ENCODE data around the gene DMXL1. TPM values are rescaled to one million over a fixed set of nuclear protein-coding genes. Genes with fewer than 3 reads are reported as not detected.

Gene DMXL1
- total and polyA plus RNA-seq, 7 donors: 6.7 to 106 (median 50.8) TPM

- H3K9me3 ChIP-seq: no peaks in the 10 kb centered on the region
- no peaks in the 10 kb centered on the region for H3K27me3 ChIP-seq
- TF ChIP-seq POLR2AphosphoS5 (IDR thresholded peaks at IDR 0.05) (no peak), CTCF (IDR thresholded peaks at IDR 0.05) (no peak), POLR2A (IDR thresholded peaks at IDR 0.05) (no peak), EP300 (IDR thresholded peaks at IDR 0.05) (no peak)
- H3K27ac ChIP-seq: no peak overlapping the region
- no peaks in the 10 kb centered on the region for H3K4me1 ChIP-seq
- 57 to 88% methylated on average over 3 of the region's 3 CpGs for WGBS, 2 donors
- H3K4me3 ChIP-seq: no peak overlapping the region
- no peak for DNase-seq
- H3K36me3 ChIP-seq: no peaks in the 10 kb centered on the region
- intact Hi-C loops (cut with DNase I): no loop called here
Measured at GRCh38 chr5:119032656-119033055, 38.2 kb upstream of the DMXL1 start.

DNA sequence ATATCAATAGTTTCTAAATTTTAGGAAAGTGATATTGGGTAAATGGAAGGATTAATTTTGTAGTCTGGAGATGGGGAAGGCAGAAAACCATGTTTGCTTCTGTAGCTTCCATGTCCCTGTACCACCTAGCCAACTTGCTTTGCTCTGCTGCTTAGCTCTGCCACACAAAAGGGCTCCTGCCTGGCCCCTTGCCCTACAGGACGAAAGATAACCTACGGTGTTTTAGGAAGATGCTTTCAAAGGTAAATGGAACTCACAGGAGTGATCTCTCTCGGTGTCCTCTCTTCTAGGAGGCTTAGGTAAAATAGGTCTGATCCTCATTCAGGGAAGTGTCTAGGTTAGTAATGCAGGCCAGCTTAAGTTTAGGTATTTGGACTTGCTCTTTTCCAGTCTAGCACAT lies 37.8 kb upstream of the DMXL1 start:
- 94 to 96% methylated on average over 3 of the region's 3 CpGs for WGBS, 2 donors
- no peaks in the 10 kb centered on the region for H3K36me3 ChIP-seq
- H3K4me3 ChIP-seq: no peak overlapping the region
- no peak for TF ChIP-seq EP300 (IDR thresholded peaks at IDR 0.05)
- no peak for TF ChIP-seq POLR2AphosphoS5 (IDR thresholded peaks at IDR 0.05)
- no peak for TF ChIP-seq POLR2A (IDR thresholded peaks at IDR 0.05)
- H3K27ac ChIP-seq: no peak overlapping the region
- H3K27me3 ChIP-seq: no peaks in the 10 kb centered on the region
- no peaks in the 10 kb centered on the region for H3K9me3 ChIP-seq
- H3K4me1 ChIP-seq: no peaks in the 10 kb centered on the region
- DNase-seq: no peak
- intact Hi-C loops (cut with DNase I): no loop called here

GRCh38 chr5:119036101-119036762 lies 34.7 kb upstream of the DMXL1 start:
- Histone ChIP-seq H3K27me3 (no peaks in the 10 kb centered on the region), H3K9me3 (no peaks in the 10 kb centered on the region), H3K27ac (no peak overlapping the region), H3K36me3 (no peaks in the 10 kb centered on the region), H3K4me1 (no peaks in the 10 kb centered on the region), H3K4me3 (no peak overlapping the region)
- DNase-seq: no peak
- no peak for TF ChIP-seq POLR2A (IDR thresholded peaks at IDR 0.05)
- TF ChIP-seq CTCF (IDR thresholded peaks at IDR 0.05): no peak
- TF ChIP-seq POLR2AphosphoS5 (IDR thresholded peaks at IDR 0.05): no peak
- TF ChIP-seq EP300 (IDR thresholded peaks at IDR 0.05): no peak
- 85 to 89% methylated on average over 8 of the region's 8 CpGs for WGBS, 2 donors
- intact Hi-C loops (cut with DNase I): no loop called here

DNA sequence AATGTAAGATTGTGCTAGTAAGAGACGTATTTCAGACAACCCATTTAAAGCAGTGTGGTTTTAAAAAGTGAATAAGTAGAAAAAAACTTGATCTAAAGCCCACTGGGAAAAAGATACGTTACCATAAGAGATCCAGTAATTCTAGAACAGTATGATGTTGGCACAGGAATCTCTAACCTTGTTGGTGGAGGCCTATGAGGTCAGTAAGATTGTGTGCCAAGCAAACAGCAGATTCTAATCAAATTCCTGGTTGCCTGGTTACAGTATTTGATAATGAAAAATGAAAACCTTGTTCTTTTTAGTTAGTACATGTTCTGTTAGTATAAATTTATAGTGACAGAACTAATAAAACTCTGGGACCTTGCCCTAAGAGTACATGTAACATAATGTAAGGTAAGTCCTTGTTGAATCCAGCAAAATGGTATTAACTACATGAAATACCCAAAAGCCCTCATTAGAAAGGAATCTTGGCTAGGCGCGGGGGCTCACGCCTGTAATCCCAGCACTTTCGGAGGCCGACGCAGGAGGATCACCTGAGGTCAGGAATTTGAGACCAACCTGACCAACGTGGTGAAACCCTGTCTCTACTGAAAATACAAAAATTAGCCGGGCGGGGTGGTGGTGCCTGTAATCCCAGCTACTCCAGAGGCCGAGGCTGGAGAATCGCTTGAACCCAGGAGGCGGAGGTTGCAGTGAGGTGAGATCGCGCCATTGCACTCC lies 33.2 kb upstream of the DMXL1 start:
- intact Hi-C loops (cut with DNase I): no loop called here
- DNase-seq: no peak
- WGBS, 2 donors: 88 to 94% methylated on average over 16 of the region's 16 CpGs

More for the DNA sequence above, 33.2 kb upstream of the DMXL1 start:
- TF ChIP-seq CTCF (IDR thresholded peaks at IDR 0.05) (no peak), POLR2AphosphoS5 (IDR thresholded peaks at IDR 0.05) (no peak), POLR2A (IDR thresholded peaks at IDR 0.05) (no peak), EP300 (IDR thresholded peaks at IDR 0.05) (no peak)
- Histone ChIP-seq H3K4me3 (no peak overlapping the region), H3K36me3 (no peaks in the 10 kb centered on the region), H3K4me1 (no peaks in the 10 kb centered on the region), H3K27ac (no peak overlapping the region), H3K9me3 (no peaks in the 10 kb centered on the region), H3K27me3 (no peaks in the 10 kb centered on the region)
